Uterus (tissue), 2 donors: ENCODE measurements around the gene WWOX.

ENCODE experiments used
- CTCF ChIP-seq, 4 experiments: fragments of 200-600 bp in 2 of 4; fragments of 450-650 bp in 2 of 4; sonication (generic) in 2 of 4; IDR thresholded peaks; one replicate each; pipeline ENCODE4 v1.5.1; 2016 to 2019; ENCODE audit warnings: antibody characterized with exemption in 4 of 4, mild to moderate bottlenecking in 2 of 4, moderate library complexity in 1 of 4
- POLR2A ChIP-seq, 2 donors: fragments of 450-650 bp; IDR thresholded peaks; one replicate each; pipeline ENCODE4 v1.6.1; 2016; ENCODE audit warnings: antibody characterized with exemption in 2 of 2, mild to moderate bottlenecking in 1 of 2, moderate library complexity in 1 of 2

GRCh38 chr16:78458588-78458987, 359.1 kb downstream of the WWOX start:
- no peak for TF ChIP-seq CTCF (IDR thresholded peaks at IDR 0.05)
- no peak for TF ChIP-seq POLR2A (IDR thresholded peaks at IDR 0.05)
